Neural cell (in vitro differentiated cells): ENCODE data around the gene SRA1. TPM values are rescaled to one million over a fixed set of nuclear protein-coding genes. Genes with fewer than 3 reads are reported as not detected.
A peak's percentile ranks its signal among the peaks of the same experiment; 100 is the strongest.

Experiments used
- H2AFZ ChIP-seq: fragments of 200-600, 300-800 bp; sonication (generic), shearing (Covaris generic); 2 replicates; pipeline ENCODE4 v1.6.0; 2014; ENCODE audit warnings: low read depth, mild to moderate bottlenecking, antibody characterized with exemption, low read length, moderate library complexity
- H3F3A ChIP-seq: fragments of 200-600 bp; shearing (Covaris generic); 2 replicates; pipeline ENCODE4 v1.6.1; 2016; ENCODE audit warnings: mild to moderate bottlenecking, moderate library complexity, mixed read lengths, antibody characterized with exemption, low read length; ENCODE audit not compliant: insufficient read depth, poor library complexity, severe bottlenecking
- H3K27ac ChIP-seq: fragments of 200-600, 300-800 bp; sonication (generic), shearing (Covaris generic); 2 replicates; pipeline ENCODE4 v1.5.1; 2014; ENCODE audit warnings: mild to moderate bottlenecking, low read length, moderate library complexity
- H3K27me3 ChIP-seq: fragments of 300-800, 200-600 bp; sonication (generic), shearing (Covaris generic); 2 replicates; pipeline ENCODE4 v1.6.0; 2014; ENCODE audit warnings: mild to moderate bottlenecking, low read depth, low read length, moderate library complexity; ENCODE audit not compliant: insufficient read depth
- H3K36me3 ChIP-seq: fragments of 300-800, 200-600 bp; sonication (generic), shearing (Covaris generic); 2 replicates; pipeline ENCODE4 v1.5.1; 2014; ENCODE audit warnings: mild to moderate bottlenecking, antibody characterized with exemption, low read length, moderate library complexity; ENCODE audit not compliant: insufficient read depth
- H3K4me2 ChIP-seq: fragments of 300-800, 200-600 bp; sonication (generic), shearing (Covaris generic); 2 replicates; pipeline ENCODE4 v1.6.0; 2014; ENCODE audit warnings: mild to moderate bottlenecking, low read length
- H3K4me3 ChIP-seq: fragments of 300-800, 200-600 bp; sonication (generic), shearing (Covaris generic); 2 replicates; pipeline ENCODE4 v1.5.1; 2014; ENCODE audit warnings: mild to moderate bottlenecking, low read length, moderate library complexity
- H3K79me2 ChIP-seq: fragments of 200-600 bp; shearing (Covaris generic); replicated peaks from 2 replicates; pipeline ENCODE4 v1.6.0; 2014; ENCODE audit warnings: mild to moderate bottlenecking, low read length, moderate library complexity; ENCODE audit not compliant: insufficient read depth
- H3K9ac ChIP-seq: fragments of 300-800, 200-600 bp; sonication (generic), shearing (Covaris generic); 2 replicates; pipeline ENCODE4 v1.6.1; 2016; ENCODE audit warnings: mild to moderate bottlenecking, low read length, mixed read lengths
- H3K9me2 ChIP-seq: fragments of 200-600 bp; shearing (Covaris generic); 2 replicates; pipeline ENCODE4 v1.6.1; 2016; ENCODE audit warnings: mild to moderate bottlenecking, low read length, mixed read lengths; ENCODE audit not compliant: insufficient read depth
- H3K9me3 ChIP-seq: fragments of 200-600, 300-800 bp; sonication (generic), shearing (Covaris generic); 2 replicates; pipeline ENCODE4 v1.6.1; 2016; ENCODE audit warnings: mild to moderate bottlenecking, mixed run types, low read length, moderate library complexity, mixed read lengths
- H4K20me1 ChIP-seq: fragments of 200-600 bp; shearing (Covaris generic); 2 replicates; pipeline ENCODE4 v1.6.1; 2016; ENCODE audit warnings: mild to moderate bottlenecking, mixed run types; ENCODE audit not compliant: insufficient read depth
- EP300 ChIP-seq: fragments of 450-650 bp; conservative IDR thresholded peaks from 2 replicates; pipeline ENCODE4 v1.6.1; 2014; ENCODE audit warnings: antibody characterized with exemption, mild to moderate bottlenecking, moderate library complexity; ENCODE audit not compliant: poor library complexity, severe bottlenecking
- EZH2 ChIP-seq: fragments of 200-600, 300-800 bp; shearing (Covaris generic), sonication (generic); IDR thresholded peaks from 2 replicates; pipeline ENCODE4 v1.6.1; 2014; ENCODE audit warnings: antibody characterized with exemption, low read length, borderline replicate concordance, mild to moderate bottlenecking; ENCODE audit not compliant: insufficient read depth, poor library complexity, severe bottlenecking
- MXI1 ChIP-seq: fragments of 450-650 bp; conservative IDR thresholded peaks from 2 replicates; pipeline ENCODE4 v1.6.1; 2014; ENCODE audit warnings: antibody characterized with exemption, mild to moderate bottlenecking; ENCODE audit not compliant: poor library complexity, severe bottlenecking
- POLR2AphosphoS5 ChIP-seq: IDR thresholded peaks from 2 replicates; pipeline ENCODE4 v1.6.1; 2012
- RAD21 ChIP-seq: fragments of 450-650 bp; conservative IDR thresholded peaks from 2 replicates; pipeline ENCODE4 v1.6.1; 2014; ENCODE audit warnings: antibody characterized with exemption, mild to moderate bottlenecking, moderate library complexity
- SMC3 ChIP-seq: fragments of 450-650 bp; conservative IDR thresholded peaks from 2 replicates; pipeline ENCODE4 v1.6.1; 2014; ENCODE audit warnings: antibody characterized with exemption, mild to moderate bottlenecking, moderate library complexity; ENCODE audit not compliant: poor library complexity
- TAF1 ChIP-seq: IDR thresholded peaks from 2 replicates; pipeline ENCODE4 v1.6.1; 2012; ENCODE audit warnings: low read depth
- polyA plus RNA-seq: library from polyadenylated mRNA; depleted of rRNA; stranded (reverse); fragments of >200 nt; gene quantifications from 2 replicates; pipeline ENCODE4 v1.2.3, GENCODE V29; 2014
- TF ChIP-seq, protein P1 (sequence below): IDR thresholded peaks from 2 replicates; pipeline ENCODE4 v1.6.1; 2012; ENCODE audit warnings: borderline replicate concordance
- TF ChIP-seq, protein P2 (sequence below): fragments of 450-650 bp; IDR thresholded peaks from 2 replicates; pipeline ENCODE4 v1.5.1; 2014; ENCODE audit warnings: antibody characterized with exemption, mild to moderate bottlenecking, moderate library complexity; ENCODE audit not compliant: poor library complexity, severe bottlenecking

Gene SRA1
- polyA plus RNA-seq, 1 donor from 2014 or later: 73.5 TPM

GRCh38 chr5:140557965-140558364, 692 bp upstream of the SRA1 start:
- H3F3A ChIP-seq: no peaks in the 10 kb centered on the region
- H3K27me3 ChIP-seq: no peaks in the 10 kb centered on the region
- H3K9ac ChIP-seq: peak overlapping the region; percentile 84
- H3K9me2 ChIP-seq: no peaks in the 10 kb centered on the region
- peaks cover 22% of the 10 kb centered on the region for H3K79me2 ChIP-seq
- peak overlapping the region; percentile 67 for H2AFZ ChIP-seq
- H3K9me3 ChIP-seq: no peaks in the 10 kb centered on the region
- H3K4me2 ChIP-seq: peak overlapping the region; percentile 77
- TF ChIP-seq MXI1 (no peak), EP300 (no peak), TAF1 (no peak), POLR2AphosphoS5 (no peak), EZH2 (no peak), RAD21 (no peak), SMC3 (no peak)
- TF ChIP-seq, protein P1, sequence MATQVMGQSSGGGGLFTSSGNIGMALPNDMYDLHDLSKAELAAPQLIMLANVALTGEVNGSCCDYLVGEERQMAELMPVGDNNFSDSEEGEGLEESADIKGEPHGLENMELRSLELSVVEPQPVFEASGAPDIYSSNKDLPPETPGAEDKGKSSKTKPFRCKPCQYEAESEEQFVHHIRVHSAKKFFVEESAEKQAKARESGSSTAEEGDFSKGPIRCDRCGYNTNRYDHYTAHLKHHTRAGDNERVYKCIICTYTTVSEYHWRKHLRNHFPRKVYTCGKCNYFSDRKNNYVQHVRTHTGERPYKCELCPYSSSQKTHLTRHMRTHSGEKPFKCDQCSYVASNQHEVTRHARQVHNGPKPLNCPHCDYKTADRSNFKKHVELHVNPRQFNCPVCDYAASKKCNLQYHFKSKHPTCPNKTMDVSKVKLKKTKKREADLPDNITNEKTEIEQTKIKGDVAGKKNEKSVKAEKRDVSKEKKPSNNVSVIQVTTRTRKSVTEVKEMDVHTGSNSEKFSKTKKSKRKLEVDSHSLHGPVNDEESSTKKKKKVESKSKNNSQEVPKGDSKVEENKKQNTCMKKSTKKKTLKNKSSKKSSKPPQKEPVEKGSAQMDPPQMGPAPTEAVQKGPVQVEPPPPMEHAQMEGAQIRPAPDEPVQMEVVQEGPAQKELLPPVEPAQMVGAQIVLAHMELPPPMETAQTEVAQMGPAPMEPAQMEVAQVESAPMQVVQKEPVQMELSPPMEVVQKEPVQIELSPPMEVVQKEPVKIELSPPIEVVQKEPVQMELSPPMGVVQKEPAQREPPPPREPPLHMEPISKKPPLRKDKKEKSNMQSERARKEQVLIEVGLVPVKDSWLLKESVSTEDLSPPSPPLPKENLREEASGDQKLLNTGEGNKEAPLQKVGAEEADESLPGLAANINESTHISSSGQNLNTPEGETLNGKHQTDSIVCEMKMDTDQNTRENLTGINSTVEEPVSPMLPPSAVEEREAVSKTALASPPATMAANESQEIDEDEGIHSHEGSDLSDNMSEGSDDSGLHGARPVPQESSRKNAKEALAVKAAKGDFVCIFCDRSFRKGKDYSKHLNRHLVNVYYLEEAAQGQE: no peak
- TF ChIP-seq, protein P2, sequence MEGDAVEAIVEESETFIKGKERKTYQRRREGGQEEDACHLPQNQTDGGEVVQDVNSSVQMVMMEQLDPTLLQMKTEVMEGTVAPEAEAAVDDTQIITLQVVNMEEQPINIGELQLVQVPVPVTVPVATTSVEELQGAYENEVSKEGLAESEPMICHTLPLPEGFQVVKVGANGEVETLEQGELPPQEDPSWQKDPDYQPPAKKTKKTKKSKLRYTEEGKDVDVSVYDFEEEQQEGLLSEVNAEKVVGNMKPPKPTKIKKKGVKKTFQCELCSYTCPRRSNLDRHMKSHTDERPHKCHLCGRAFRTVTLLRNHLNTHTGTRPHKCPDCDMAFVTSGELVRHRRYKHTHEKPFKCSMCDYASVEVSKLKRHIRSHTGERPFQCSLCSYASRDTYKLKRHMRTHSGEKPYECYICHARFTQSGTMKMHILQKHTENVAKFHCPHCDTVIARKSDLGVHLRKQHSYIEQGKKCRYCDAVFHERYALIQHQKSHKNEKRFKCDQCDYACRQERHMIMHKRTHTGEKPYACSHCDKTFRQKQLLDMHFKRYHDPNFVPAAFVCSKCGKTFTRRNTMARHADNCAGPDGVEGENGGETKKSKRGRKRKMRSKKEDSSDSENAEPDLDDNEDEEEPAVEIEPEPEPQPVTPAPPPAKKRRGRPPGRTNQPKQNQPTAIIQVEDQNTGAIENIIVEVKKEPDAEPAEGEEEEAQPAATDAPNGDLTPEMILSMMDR: no peak
- H4K20me1 ChIP-seq: no peaks in the 10 kb centered on the region
- peak overlapping the region; percentile 90 for H3K27ac ChIP-seq
- no peaks in the 10 kb centered on the region for H3K36me3 ChIP-seq
- peak overlapping the region; percentile 75 for H3K4me3 ChIP-seq

DNA sequence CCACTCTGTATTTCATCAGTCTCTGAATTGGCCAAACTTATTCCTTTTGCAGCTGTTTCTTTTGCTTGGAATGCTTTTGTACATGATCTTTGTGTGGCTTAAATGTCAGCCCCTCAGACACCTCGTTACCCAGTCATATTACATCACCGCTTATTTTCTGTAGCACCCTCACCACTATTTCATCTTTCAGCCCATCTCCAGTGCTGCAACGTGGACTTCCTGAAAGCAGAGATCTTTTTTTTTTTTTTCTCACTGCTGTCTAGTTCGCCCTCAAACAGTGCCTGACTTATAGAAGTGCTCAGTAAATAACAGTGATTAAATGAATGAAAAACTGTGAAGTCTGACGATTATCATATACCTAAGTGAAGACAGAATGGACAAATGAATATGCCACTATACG, 835 bp downstream of the SRA1 start:
- H3K27me3 ChIP-seq: no peaks in the 10 kb centered on the region
- no peaks in the 10 kb centered on the region for H3K36me3 ChIP-seq
- no peaks in the 10 kb centered on the region for H3K9me3 ChIP-seq
- no peak overlapping the region for H2AFZ ChIP-seq
- H3K27ac ChIP-seq: peak overlapping the region; percentile 90
- no peaks in the 10 kb centered on the region for H3F3A ChIP-seq
- no peak for TF ChIP-seq TAF1
- no peak for TF ChIP-seq EZH2
- TF ChIP-seq MXI1: no peak
- TF ChIP-seq POLR2AphosphoS5: no peak
- TF ChIP-seq EP300: no peak
- no peak for TF ChIP-seq SMC3
- TF ChIP-seq, protein P1: no peak
- TF ChIP-seq, protein P2: no peak
- TF ChIP-seq RAD21: no peak
- H4K20me1 ChIP-seq: no peaks in the 10 kb centered on the region
- H3K9ac ChIP-seq: peak overlapping the region; percentile 84
- peaks cover 27% of the 10 kb centered on the region for H3K79me2 ChIP-seq
- H3K4me3 ChIP-seq: peak overlapping the region; percentile 75
- peak overlapping the region; percentile 93 for H3K4me2 ChIP-seq
- no peaks in the 10 kb centered on the region for H3K9me2 ChIP-seq
